Smooth muscle cell (in vitro differentiated cells): ENCODE data around the gene RERE. TPM values are rescaled to one million over a fixed set of nuclear protein-coding genes. Genes with fewer than 3 reads are reported as not detected.
A peak's percentile ranks its signal among the peaks of the same experiment; 100 is the strongest.

Source experiments
- DNase-seq: peaks from one replicate; lab custom pipeline; 2025; ENCODE audit not compliant: unreplicated experiment; lab: John Stamatoyannopoulos, UW
- H2AFZ ChIP-seq: fragments of 200-600 bp; sonication (generic); 2 replicates; pipeline ENCODE4 v1.6.0; 2016; ENCODE audit warnings: antibody characterized with exemption, low read depth, mild to moderate bottlenecking
- H3F3A ChIP-seq: fragments of 200-600 bp; sonication (generic); 2 replicates; pipeline ENCODE4 v1.6.0; 2017; ENCODE audit warnings: antibody characterized with exemption, low read depth
- H3K27ac ChIP-seq: fragments of 200-600 bp; sonication (generic); 2 replicates; pipeline ENCODE4 v1.5.1; 2016; ENCODE audit warnings: low read depth, mild to moderate bottlenecking
- H3K27me3 ChIP-seq: fragments of 200-600 bp; sonication (generic); 2 replicates; pipeline ENCODE4 v1.6.1; 2016; ENCODE audit warnings: low read depth, mild to moderate bottlenecking
- H3K36me3 ChIP-seq: fragments of 200-600 bp; sonication (generic); 2 replicates; pipeline ENCODE4 v1.5.1; 2016; ENCODE audit warnings: low read depth
- H3K4me1 ChIP-seq: fragments of 200-600 bp; sonication (generic); 2 replicates; pipeline ENCODE4 v1.5.1; 2016; ENCODE audit warnings: low read depth
- H3K4me2 ChIP-seq: fragments of 200-600 bp; sonication (generic); 2 replicates; pipeline ENCODE4 v1.6.0; 2016; ENCODE audit warnings: mild to moderate bottlenecking
- H3K4me3 ChIP-seq: fragments of 200-600 bp; sonication (generic); 2 replicates; pipeline ENCODE4 v1.5.1; 2016; ENCODE audit warnings: mild to moderate bottlenecking
- H3K79me2 ChIP-seq: fragments of 200-600 bp; sonication (generic); 2 replicates; pipeline ENCODE4 v1.6.0; 2016; ENCODE audit warnings: low read depth, mild to moderate bottlenecking
- H3K9ac ChIP-seq: fragments of 200-600 bp; sonication (generic); 2 replicates; pipeline ENCODE4 v1.6.0; 2016; ENCODE audit warnings: low read depth
- H3K9me3 ChIP-seq: fragments of 200-600 bp; sonication (generic); replicated peaks from 2 replicates; pipeline ENCODE4 v1.5.1; 2016; ENCODE audit warnings: low read depth
- H4K20me1 ChIP-seq: fragments of 200-600 bp; sonication (generic); 2 replicates; pipeline ENCODE4 v1.6.0; 2016; ENCODE audit warnings: low read depth
- WGBS: methylation state at CpG from one replicate; pipeline ENCODE4 v1.1.7; 2016; ENCODE audit warnings: low lambda C conversion rate; 5-methylcytosine and 5-hydroxymethylcytosine counted together
- polyA plus RNA-seq: library from polyadenylated mRNA; unstranded; fragments of >200 nt; fragmentation: Nextera tagmentation; extraction: Ambion mirVana; gene quantifications from 2 replicates; pipeline ENCODE4 v1.2.1, GENCODE V29; 2016
- total RNA-seq: library from RNA; depleted of rRNA; stranded (reverse); fragments of >200 nt; gene quantifications from 2 replicates; pipeline ENCODE4 v1.2.3, GENCODE V29; 2014
- TF ChIP-seq, protein P1 (sequence below): fragments of 200-600 bp; sonication (generic); IDR thresholded peaks from 2 replicates; pipeline ENCODE4 v1.5.1; 2017; ENCODE audit warnings: borderline replicate concordance, mild to moderate bottlenecking, antibody characterized with exemption; ENCODE audit not compliant: insufficient read depth, poor library complexity, severe bottlenecking

The RERE gene
- total and polyA plus RNA-seq, 2 experiments from 2014 or later = 45.6 to 59.2 TPM

DNA sequence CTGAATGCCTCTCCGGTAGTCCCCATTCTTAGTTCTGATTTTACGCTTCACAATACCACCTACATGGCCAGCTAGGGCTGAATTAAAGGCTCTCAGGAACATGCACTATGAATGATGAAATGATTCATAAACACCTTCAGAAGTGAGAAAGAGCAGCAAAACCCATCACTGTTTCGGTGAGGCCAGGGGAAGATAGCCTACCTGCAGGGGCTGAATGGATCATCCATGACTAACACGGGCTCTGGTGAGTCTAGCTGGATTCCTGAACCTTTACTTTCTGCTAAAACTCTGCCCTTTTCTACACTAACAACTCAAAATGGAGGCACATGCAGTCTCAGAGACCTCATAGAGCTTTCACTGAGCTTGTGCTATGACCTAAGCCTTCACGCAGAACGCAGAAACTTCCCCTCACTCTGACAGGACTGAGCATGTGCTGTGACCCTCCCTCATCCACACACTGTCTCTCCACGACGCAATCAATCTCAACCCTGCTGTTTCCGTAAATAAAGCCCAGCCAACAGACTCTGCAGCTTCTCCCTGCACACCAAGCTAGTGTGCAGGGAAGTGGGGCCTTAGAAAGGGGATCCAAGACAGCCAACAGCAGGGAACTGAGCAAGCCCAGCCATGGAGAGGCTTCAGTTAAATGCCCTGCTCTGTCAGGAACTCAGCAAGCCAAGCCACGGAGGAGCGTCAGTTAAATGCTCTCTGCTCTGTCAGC lies 291.7 kb downstream of the RERE start:
- Histone ChIP-seq H3K4me2 (peak overlapping the region; percentile 82), H3K9ac (peak overlapping the region; percentile 11), H3K4me1 (peaks cover 22% of the 10 kb centered on the region), H3K36me3 (no peaks in the 10 kb centered on the region), H3K79me2 (peaks cover 59% of the 10 kb centered on the region), H3K9me3 (no peaks in the 10 kb centered on the region), H3K27ac (peak overlapping the region; percentile 78), H4K20me1 (peaks cover 27% of the 10 kb centered on the region), H3K27me3 (no peaks in the 10 kb centered on the region), H3F3A (peaks cover 37% of the 10 kb centered on the region), H3K4me3 (peak overlapping the region; percentile 41), H2AFZ (no peak overlapping the region)
- peak; percentile 20 for DNase-seq
- TF ChIP-seq, protein P1, sequence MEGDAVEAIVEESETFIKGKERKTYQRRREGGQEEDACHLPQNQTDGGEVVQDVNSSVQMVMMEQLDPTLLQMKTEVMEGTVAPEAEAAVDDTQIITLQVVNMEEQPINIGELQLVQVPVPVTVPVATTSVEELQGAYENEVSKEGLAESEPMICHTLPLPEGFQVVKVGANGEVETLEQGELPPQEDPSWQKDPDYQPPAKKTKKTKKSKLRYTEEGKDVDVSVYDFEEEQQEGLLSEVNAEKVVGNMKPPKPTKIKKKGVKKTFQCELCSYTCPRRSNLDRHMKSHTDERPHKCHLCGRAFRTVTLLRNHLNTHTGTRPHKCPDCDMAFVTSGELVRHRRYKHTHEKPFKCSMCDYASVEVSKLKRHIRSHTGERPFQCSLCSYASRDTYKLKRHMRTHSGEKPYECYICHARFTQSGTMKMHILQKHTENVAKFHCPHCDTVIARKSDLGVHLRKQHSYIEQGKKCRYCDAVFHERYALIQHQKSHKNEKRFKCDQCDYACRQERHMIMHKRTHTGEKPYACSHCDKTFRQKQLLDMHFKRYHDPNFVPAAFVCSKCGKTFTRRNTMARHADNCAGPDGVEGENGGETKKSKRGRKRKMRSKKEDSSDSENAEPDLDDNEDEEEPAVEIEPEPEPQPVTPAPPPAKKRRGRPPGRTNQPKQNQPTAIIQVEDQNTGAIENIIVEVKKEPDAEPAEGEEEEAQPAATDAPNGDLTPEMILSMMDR = no peak
- 14% methylated on average over 11 of the region's 11 CpGs for WGBS

- no peak overlapping the region for H2AFZ ChIP-seq
- no peaks in the 10 kb centered on the region for H3K36me3 ChIP-seq
- H3K9ac ChIP-seq = peak overlapping the region; percentile 11
- H4K20me1 ChIP-seq = peaks cover 27% of the 10 kb centered on the region
- peaks cover 37% of the 10 kb centered on the region for H3F3A ChIP-seq
- H3K4me3 ChIP-seq = peak overlapping the region; percentile 41
- peak overlapping the region; percentile 82 for H3K4me2 ChIP-seq
- peaks cover 22% of the 10 kb centered on the region for H3K4me1 ChIP-seq
- H3K27me3 ChIP-seq = no peaks in the 10 kb centered on the region
- WGBS = 19% methylated on average over 6 of the region's 6 CpGs
- peak overlapping the region; percentile 78 for H3K27ac ChIP-seq
- TF ChIP-seq, protein P1 = no peak
- H3K79me2 ChIP-seq = peaks cover 60% of the 10 kb centered on the region
- H3K9me3 ChIP-seq = no peaks in the 10 kb centered on the region
- no peak for DNase-seq
Observed at GRCh38 chr1:8525216-8525557, 292.3 kb downstream of the RERE start.

DNA sequence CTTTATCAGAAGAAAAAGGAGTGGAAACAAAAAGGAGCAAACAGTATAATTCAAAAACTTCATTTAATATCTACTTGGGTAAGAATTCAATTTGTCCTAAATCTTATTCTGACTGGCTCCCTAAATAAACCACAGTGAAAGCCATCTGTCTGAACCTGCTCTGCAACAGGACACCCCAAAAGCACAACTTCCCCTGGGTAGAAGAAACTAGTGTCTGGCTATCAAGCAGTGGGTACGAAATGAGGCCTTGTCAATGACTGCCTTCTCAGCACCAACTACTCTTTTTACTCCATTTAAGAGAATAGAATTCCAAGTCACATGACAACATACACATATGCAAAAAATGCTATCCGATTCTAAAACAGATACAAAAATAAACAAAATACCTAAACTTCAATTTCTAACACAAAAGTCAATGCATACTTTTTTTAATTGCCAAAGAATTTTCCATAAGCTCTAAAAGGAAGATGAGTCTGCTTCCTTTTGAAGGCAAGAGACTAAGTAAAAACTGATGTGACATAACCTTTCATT lies 292.7 kb downstream of the RERE start:
- TF ChIP-seq, protein P1 = no peak
- WGBS = 85% methylated on average over 2 of the region's 2 CpGs
- H3K27me3 ChIP-seq = no peaks in the 10 kb centered on the region
- no peak overlapping the region for H2AFZ ChIP-seq
- H3K4me2 ChIP-seq = peak overlapping the region; percentile 82
- H3K4me3 ChIP-seq = peak overlapping the region; percentile 41
- H3K27ac ChIP-seq = peak overlapping the region; percentile 78
- peaks cover 60% of the 10 kb centered on the region for H3K79me2 ChIP-seq
- peaks cover 22% of the 10 kb centered on the region for H3K4me1 ChIP-seq
- DNase-seq = no peak
- H3K36me3 ChIP-seq = no peaks in the 10 kb centered on the region
- H4K20me1 ChIP-seq = peaks cover 27% of the 10 kb centered on the region
- no peaks in the 10 kb centered on the region for H3K9me3 ChIP-seq
- peaks cover 41% of the 10 kb centered on the region for H3F3A ChIP-seq
- H3K9ac ChIP-seq = no peak overlapping the region

- Histone ChIP-seq H3K4me1 (peaks cover 22% of the 10 kb centered on the region), H3K79me2 (peaks cover 66% of the 10 kb centered on the region), H2AFZ (no peak overlapping the region), H3K27me3 (no peaks in the 10 kb centered on the region), H4K20me1 (peaks cover 37% of the 10 kb centered on the region), H3K9ac (no peak overlapping the region), H3F3A (peaks cover 46% of the 10 kb centered on the region), H3K27ac (peak overlapping the region; percentile 78), H3K4me2 (no peak overlapping the region), H3K9me3 (no peaks in the 10 kb centered on the region), H3K4me3 (no peak overlapping the region), H3K36me3 (no peaks in the 10 kb centered on the region)
- TF ChIP-seq, protein P1 = no peak
- DNase-seq = no peak
- WGBS = 91% methylated on average over 5 of the region's 5 CpGs
Observed at GRCh38 chr1:8523666-8524206, 293.7 kb downstream of the RERE start.
